Trophoblast cell (in vitro differentiated cells and primary cell): ENCODE results near the gene ZNF407.

Experiments used
- DNase-seq, 2 donors: peaks; one replicate each; pipeline ENCODE4 v3.0.0-alpha.2; 2016
- H2AFZ ChIP-seq: 2 replicates; pipeline ENCODE4 v1.6.1; 2013; ENCODE audit warnings: low read length, moderate library complexity, mild to moderate bottlenecking; ENCODE audit not compliant: insufficient read depth, poor library complexity
- H2AK5ac ChIP-seq: 2 replicates; pipeline ENCODE4 v1.6.1; 2013; ENCODE audit warnings: mild to moderate bottlenecking, low read length
- H2BK120ac ChIP-seq: 2 replicates; pipeline ENCODE4 v1.6.1; 2013; ENCODE audit warnings: low read length, mild to moderate bottlenecking, moderate library complexity; ENCODE audit not compliant: insufficient read depth, poor library complexity
- H2BK12ac ChIP-seq: 2 replicates; pipeline ENCODE4 v1.6.1; 2013; ENCODE audit warnings: mild to moderate bottlenecking, low read length, moderate library complexity
- H2BK5ac ChIP-seq: 2 replicates; pipeline ENCODE4 v1.6.1; 2013; ENCODE audit warnings: low read length, low read depth, moderate library complexity, mild to moderate bottlenecking; ENCODE audit not compliant: poor library complexity
- H3K14ac ChIP-seq: 2 replicates; pipeline ENCODE4 v1.6.1; 2013; ENCODE audit warnings: mild to moderate bottlenecking, low read length
- H3K18ac ChIP-seq: 2 replicates; pipeline ENCODE4 v1.6.1; 2013; ENCODE audit warnings: mild to moderate bottlenecking, low read length
- H3K23ac ChIP-seq: 2 replicates; pipeline ENCODE4 v1.6.1; 2013; ENCODE audit warnings: low read length
- H3K27ac ChIP-seq: 2 replicates; pipeline ENCODE4 v1.5.1; 2013; ENCODE audit warnings: low read depth, mild to moderate bottlenecking, inconsistent platforms, low read length, moderate library complexity
- H3K27me3 ChIP-seq: 2 replicates; pipeline ENCODE4 v1.6.1; 2013; ENCODE audit warnings: inconsistent platforms, mild to moderate bottlenecking, low read length, moderate library complexity; ENCODE audit not compliant: insufficient read depth
- H3K36me3 ChIP-seq, 2 experiments: 1 replicate in 1 of 2; 2 replicates in 1 of 2; pipeline ENCODE4 v1.6.1; 2013; ENCODE audit warnings: low read length in 2 of 2, mild to moderate bottlenecking in 2 of 2, moderate library complexity in 1 of 2; ENCODE audit not compliant: insufficient read depth in 2 of 2, control insufficient read depth in 1 of 2
- H3K4ac ChIP-seq: 2 replicates; pipeline ENCODE4 v1.6.1; 2013; ENCODE audit warnings: low read depth, mild to moderate bottlenecking, low read length, moderate library complexity
- H3K4me1 ChIP-seq, 2 experiments: 1 replicate in 1 of 2; 2 replicates in 1 of 2; pipeline ENCODE4 v1.6.1; 2013; ENCODE audit warnings: low read length in 2 of 2, mild to moderate bottlenecking in 2 of 2, moderate library complexity in 1 of 2; ENCODE audit not compliant: insufficient read depth in 2 of 2, control insufficient read depth in 1 of 2
- H3K4me2 ChIP-seq: 2 replicates; pipeline ENCODE4 v1.6.1; 2013; ENCODE audit warnings: inconsistent platforms, mild to moderate bottlenecking, low read length, moderate library complexity
- H3K4me3 ChIP-seq: 2 replicates; pipeline ENCODE4 v1.5.1; 2013; ENCODE audit warnings: mild to moderate bottlenecking, low read depth, low read length, inconsistent platforms
- H3K79me1 ChIP-seq: one replicate; pipeline ENCODE4 v1.6.1; 2013; ENCODE audit warnings: low read length
- H3K79me2 ChIP-seq: 2 replicates; pipeline ENCODE4 v1.6.1; 2013; ENCODE audit warnings: low read length, mild to moderate bottlenecking; ENCODE audit not compliant: control insufficient read depth, insufficient read depth, poor library complexity
- H3K9ac ChIP-seq: 2 replicates; pipeline ENCODE4 v1.6.1; 2013; ENCODE audit warnings: mild to moderate bottlenecking, low read length
- H3K9me3 ChIP-seq: 2 replicates; pipeline ENCODE4 v1.6.1; 2013; ENCODE audit warnings: low read depth, mild to moderate bottlenecking, control low read depth, inconsistent platforms, low read length; ENCODE audit not compliant: insufficient read depth
- H4K12ac ChIP-seq: 2 replicates; pipeline ENCODE4 v1.6.1; 2013; ENCODE audit warnings: low read depth, mild to moderate bottlenecking, low read length, moderate library complexity
- H4K8ac ChIP-seq: 2 replicates; pipeline ENCODE4 v1.6.1; 2013; ENCODE audit warnings: low read depth, mild to moderate bottlenecking, low read length, moderate library complexity
- H4K91ac ChIP-seq: one replicate; pipeline ENCODE4 v1.6.1; 2013; ENCODE audit warnings: low read depth, mild to moderate bottlenecking, low read length, moderate library complexity
- WGBS: extraction: QIAGEN DNeasy Blood & Tissue Kit; methylation state at CpG from one replicate; pipeline ENCODE4 v1.1.7; 2013; ENCODE audit warnings: missing lambda C conversion rate; ENCODE audit not compliant: insufficient read length, insufficient coverage; ENCODE audit errors: extremely low coverage; 5-methylcytosine and 5-hydroxymethylcytosine counted together

ZNF407 gene

DNA sequence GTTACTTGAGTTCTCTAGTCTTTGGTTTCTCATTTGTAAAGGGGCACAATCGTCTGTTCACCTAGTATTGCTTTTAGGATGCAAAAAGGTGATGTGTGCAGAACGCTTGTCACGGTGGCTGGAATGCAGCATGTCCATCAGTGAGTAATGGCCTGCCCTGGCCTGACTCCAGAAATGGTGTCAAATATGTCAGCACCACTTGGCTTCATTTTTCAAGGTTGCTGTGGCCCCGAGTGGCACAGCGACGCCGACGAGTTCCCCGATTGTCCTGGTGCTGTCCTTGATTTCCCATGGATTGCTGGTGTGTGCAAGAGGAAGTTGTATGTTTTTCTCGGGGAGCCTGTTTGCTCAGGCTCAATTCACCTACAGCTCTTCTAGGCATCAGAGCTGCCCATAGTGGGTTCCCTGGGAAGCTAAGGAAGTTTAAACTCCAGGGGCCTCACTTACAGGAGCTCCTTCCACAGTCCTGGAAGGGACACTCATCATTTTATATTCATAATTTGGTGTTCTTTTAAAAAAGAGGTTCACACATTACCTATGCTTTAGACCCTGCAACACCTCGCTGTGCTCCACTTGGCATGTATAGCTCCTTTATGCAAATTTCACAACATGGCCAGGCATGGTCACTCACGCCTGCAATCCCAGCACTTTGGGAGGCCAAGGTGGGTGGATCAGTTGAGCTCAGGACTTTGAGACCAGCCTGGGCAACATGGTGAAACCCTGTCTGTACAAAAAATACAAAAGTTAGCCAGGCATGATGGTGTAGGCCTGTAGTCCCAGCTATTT, 25.6 kb upstream of the ZNF407 start:
- Histone ChIP-seq H3K9me3 (peaks cover 6% of the 10 kb centered on the region), H3K18ac (no peak overlapping the region), H3K4ac (no peak overlapping the region), H3K9ac (no peak overlapping the region), H4K8ac (no peak overlapping the region), H3K4me2 (no peak overlapping the region), H3K4me1 (no peaks in the 10 kb centered on the region), H2AFZ (no peak overlapping the region), H3K27ac (no peak overlapping the region), H3K23ac (no peak overlapping the region), H2BK5ac (no peak overlapping the region), H2AK5ac (no peak overlapping the region), H2BK12ac (no peak overlapping the region), H3K27me3 (no peaks in the 10 kb centered on the region), H3K14ac (no peak overlapping the region), H3K79me2 (no peaks in the 10 kb centered on the region), H2BK120ac (no peak overlapping the region), H3K4me3 (peak overlapping the region; percentile 18), H4K12ac (no peak overlapping the region), H4K91ac (no peak overlapping the region), H3K36me3 (no peaks in the 10 kb centered on the region), H3K79me1 (no peaks in the 10 kb centered on the region)
- peak in 1 of 2 donors; percentile 23 for DNase-seq
- no CpG with 5 or more reads among the region's 12 CpGs for WGBS

GRCh38 chr18:74573053-74573452, 24.6 kb upstream of the ZNF407 start:
- H3K4me1 ChIP-seq: no peaks in the 10 kb centered on the region
- no peak overlapping the region for H2BK5ac ChIP-seq
- H2AK5ac ChIP-seq: no peak overlapping the region
- H3K9me3 ChIP-seq: no peaks in the 10 kb centered on the region
- no peak overlapping the region for H2AFZ ChIP-seq
- H3K14ac ChIP-seq: no peak overlapping the region
- no peaks in the 10 kb centered on the region for H3K79me1 ChIP-seq
- DNase-seq: no peak
- no peak overlapping the region for H3K23ac ChIP-seq
- H3K9ac ChIP-seq: no peak overlapping the region
- H4K8ac ChIP-seq: no peak overlapping the region
- no peak overlapping the region for H3K4me2 ChIP-seq
- no peak overlapping the region for H3K4ac ChIP-seq
- H3K27me3 ChIP-seq: no peaks in the 10 kb centered on the region
- no peak overlapping the region for H3K27ac ChIP-seq
- no peaks in the 10 kb centered on the region for H3K36me3 ChIP-seq
- no peak overlapping the region for H3K18ac ChIP-seq
- no peak overlapping the region for H4K91ac ChIP-seq
- H4K12ac ChIP-seq: no peak overlapping the region
- H2BK120ac ChIP-seq: no peak overlapping the region
- no peak overlapping the region for H3K4me3 ChIP-seq
- H2BK12ac ChIP-seq: no peak overlapping the region
- no peaks in the 10 kb centered on the region for H3K79me2 ChIP-seq

GRCh38 chr18:74574916-74575315, 22.8 kb upstream of the ZNF407 start:
- Histone ChIP-seq H3K4me1 (no peaks in the 10 kb centered on the region), H3K18ac (no peak overlapping the region), H2BK5ac (no peak overlapping the region), H4K91ac (no peak overlapping the region), H2BK12ac (no peak overlapping the region), H3K9ac (no peak overlapping the region), H3K79me2 (no peaks in the 10 kb centered on the region), H3K14ac (no peak overlapping the region), H3K79me1 (no peaks in the 10 kb centered on the region), H3K4ac (no peak overlapping the region), H3K9me3 (no peaks in the 10 kb centered on the region), H4K12ac (no peak overlapping the region), H2AK5ac (no peak overlapping the region), H3K27ac (no peak overlapping the region), H2AFZ (no peak overlapping the region), H2BK120ac (no peak overlapping the region), H3K4me2 (no peak overlapping the region), H3K4me3 (no peak overlapping the region), H3K36me3 (no peaks in the 10 kb centered on the region), H4K8ac (no peak overlapping the region), H3K23ac (no peak overlapping the region), H3K27me3 (no peaks in the 10 kb centered on the region)
- no peak for DNase-seq
- no CpG with 5 or more reads among the region's 2 CpGs for WGBS

- H3K4me3 ChIP-seq: no peak overlapping the region
- H4K12ac ChIP-seq: no peak overlapping the region
- no peaks in the 10 kb centered on the region for H3K9me3 ChIP-seq
- peaks cover 8% of the 10 kb centered on the region in 2 experiments for H3K4me1 ChIP-seq
- H2AFZ ChIP-seq: no peak overlapping the region
- H2BK5ac ChIP-seq: no peak overlapping the region
- H3K9ac ChIP-seq: no peak overlapping the region
- no peak overlapping the region for H3K4me2 ChIP-seq
- H2AK5ac ChIP-seq: no peak overlapping the region
- no peak for DNase-seq
- no peak overlapping the region for H3K27ac ChIP-seq
- no peak overlapping the region for H3K4ac ChIP-seq
- H4K8ac ChIP-seq: no peak overlapping the region
- H2BK12ac ChIP-seq: no peak overlapping the region
- H3K23ac ChIP-seq: no peak overlapping the region
- H4K91ac ChIP-seq: no peak overlapping the region
- H3K27me3 ChIP-seq: no peaks in the 10 kb centered on the region
- H3K79me2 ChIP-seq: no peaks in the 10 kb centered on the region
- H3K36me3 ChIP-seq: no peaks in the 10 kb centered on the region
- no peak overlapping the region for H3K14ac ChIP-seq
- H2BK120ac ChIP-seq: no peak overlapping the region
- no CpG with 5 or more reads among the region's 5 CpGs for WGBS
- H3K18ac ChIP-seq: no peak overlapping the region
- no peaks in the 10 kb centered on the region for H3K79me1 ChIP-seq
Observed at GRCh38 chr18:74577019-74577418, 20.7 kb upstream of the ZNF407 start.
